Gastroesophageal sphincter (tissue), 4 donors: ENCODE data around the gene DIMT1. TPM values are rescaled to one million over a fixed set of nuclear protein-coding genes. Genes with fewer than 3 reads are reported as not detected.

Experiments used
- ATAC-seq: fragments of 150-250 bp; one replicate; pipeline ENCODE4 v1.9.1; 2016; ENCODE audit warnings: mild to moderate bottlenecking, moderate library complexity
- H3K27ac ChIP-seq, 4 donors: fragments of 200-600 bp; sonication (generic) in 3 of 4; 1 replicate in 3 of 4; 2 replicates in 1 of 4; pipeline ENCODE4 v1.5.1; 2016 to 2019
- H3K27me3 ChIP-seq: fragments of 200-600 bp; sonication (generic); one replicate; pipeline ENCODE4 v1.5.1; 2019
- H3K36me3 ChIP-seq, 2 donors: fragments of 200-600 bp; sonication (generic); one replicate each; pipeline ENCODE4 v1.5.1; 2019; ENCODE audit warnings: control low read depth in 1 of 2
- H3K4me1 ChIP-seq, 3 donors: fragments of 200-600 bp; sonication (generic); 1 replicate in 2 of 3; 2 replicates in 1 of 3; pipeline ENCODE4 v1.5.1; 2016 to 2019; ENCODE audit warnings: control low read depth in 2 of 3
- H3K4me3 ChIP-seq, 2 donors: fragments of 200-600 bp; sonication (generic); one replicate each; pipeline ENCODE4 v1.5.1; 2019; ENCODE audit warnings: mild to moderate bottlenecking in 1 of 2, moderate library complexity in 1 of 2
- H3K9me3 ChIP-seq, 3 donors: fragments of 200-600 bp; sonication (generic); one replicate each; pipeline ENCODE4 v1.5.1; 2017 to 2019; ENCODE audit warnings: control low read depth in 2 of 3
- EP300 ChIP-seq: sonication (generic); formaldehyde crosslinking; IDR thresholded peaks from one replicate; pipeline ENCODE4 v1.6.1; 2017; ENCODE audit warnings: antibody characterized with exemption, mild to moderate bottlenecking
- POLR2A ChIP-seq, 2 donors: fragments of 450-650 bp; IDR thresholded peaks; one replicate each; pipeline ENCODE4 v1.6.1; 2017; ENCODE audit warnings: antibody characterized with exemption in 2 of 2, mild to moderate bottlenecking in 2 of 2, moderate library complexity in 1 of 2
- POLR2AphosphoS5 ChIP-seq: sonication (generic); formaldehyde crosslinking; IDR thresholded peaks from one replicate; pipeline ENCODE4 v1.6.1; 2017; ENCODE audit warnings: antibody characterized with exemption
- WGBS, 2 donors: methylation state at CpG; one replicate each; pipeline ENCODE4 v1.1.5; 2018; ENCODE audit warnings: low coverage in 1 of 2; 5-methylcytosine and 5-hydroxymethylcytosine counted together
- total RNA-seq, 4 donors: library from RNA; depleted of rRNA; stranded (reverse); fragments of >200 nt; gene quantifications; one replicate each; pipeline ENCODE4 v1.1.0, GENCODE V29; 2016
- TF ChIP-seq, protein P1 (sequence below), 4 experiments: fragments of 200-600 bp in 2 of 4; fragments of 450-650 bp in 2 of 4; sonication (generic) in 1 of 4; IDR thresholded peaks; one replicate each; pipeline ENCODE4 v1.5.1; 2017 to 2019; ENCODE audit warnings: antibody characterized with exemption in 4 of 4, mild to moderate bottlenecking in 2 of 4, moderate library complexity in 2 of 4

The DIMT1 gene
- total RNA-seq, 4 donors from 2014 or later = 21.9 to 39.6 (median 27.5) TPM

DNA sequence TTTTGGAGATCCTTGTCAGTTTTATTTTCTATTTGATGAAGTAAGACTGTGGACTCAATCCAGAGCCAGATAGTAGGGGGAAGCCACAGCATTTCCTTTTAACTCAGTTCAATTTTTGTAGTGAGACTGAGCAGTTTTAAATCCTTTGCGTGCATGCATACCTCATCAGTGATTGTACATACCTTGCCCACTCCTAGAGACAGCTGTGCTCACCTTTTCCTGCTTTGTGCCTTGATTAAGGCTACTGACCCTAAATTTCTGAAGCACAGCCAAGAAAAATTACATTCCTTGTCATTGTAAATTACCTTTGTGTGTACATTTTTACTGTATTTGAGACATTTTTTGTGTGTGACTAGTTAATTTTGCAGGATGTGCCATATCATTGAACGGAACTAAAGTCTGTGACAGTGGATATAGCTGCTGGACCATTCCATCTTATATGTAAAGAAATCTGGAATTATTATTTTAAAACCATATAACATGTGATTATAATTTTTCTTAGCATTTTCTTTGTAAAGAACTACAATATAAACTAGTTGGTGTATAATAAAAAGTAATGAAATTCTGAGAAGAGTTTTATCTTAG lies 17.8 kb downstream of the DIMT1 start:
- H3K27me3 ChIP-seq = no peaks in the 10 kb centered on the region
- no peak for ATAC-seq
- 91 to 100% methylated on average over 2 of the region's 2 CpGs for WGBS, 2 donors
- peaks cover 7 to 98% of the 10 kb centered on the region in 2 donors for H3K36me3 ChIP-seq
- no peak overlapping the region for H3K4me3 ChIP-seq
- H3K4me1 ChIP-seq = peaks cover 0 to 5% (median 0%) of the 10 kb centered on the region in 3 donors
- H3K27ac ChIP-seq = no peak overlapping the region
- H3K9me3 ChIP-seq = no peaks in the 10 kb centered on the region
- TF ChIP-seq POLR2A (IDR thresholded peaks at IDR 0.05) = no peak
- no peak for TF ChIP-seq EP300
- TF ChIP-seq, protein P1, sequence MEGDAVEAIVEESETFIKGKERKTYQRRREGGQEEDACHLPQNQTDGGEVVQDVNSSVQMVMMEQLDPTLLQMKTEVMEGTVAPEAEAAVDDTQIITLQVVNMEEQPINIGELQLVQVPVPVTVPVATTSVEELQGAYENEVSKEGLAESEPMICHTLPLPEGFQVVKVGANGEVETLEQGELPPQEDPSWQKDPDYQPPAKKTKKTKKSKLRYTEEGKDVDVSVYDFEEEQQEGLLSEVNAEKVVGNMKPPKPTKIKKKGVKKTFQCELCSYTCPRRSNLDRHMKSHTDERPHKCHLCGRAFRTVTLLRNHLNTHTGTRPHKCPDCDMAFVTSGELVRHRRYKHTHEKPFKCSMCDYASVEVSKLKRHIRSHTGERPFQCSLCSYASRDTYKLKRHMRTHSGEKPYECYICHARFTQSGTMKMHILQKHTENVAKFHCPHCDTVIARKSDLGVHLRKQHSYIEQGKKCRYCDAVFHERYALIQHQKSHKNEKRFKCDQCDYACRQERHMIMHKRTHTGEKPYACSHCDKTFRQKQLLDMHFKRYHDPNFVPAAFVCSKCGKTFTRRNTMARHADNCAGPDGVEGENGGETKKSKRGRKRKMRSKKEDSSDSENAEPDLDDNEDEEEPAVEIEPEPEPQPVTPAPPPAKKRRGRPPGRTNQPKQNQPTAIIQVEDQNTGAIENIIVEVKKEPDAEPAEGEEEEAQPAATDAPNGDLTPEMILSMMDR (IDR thresholded peaks at IDR 0.05) = no peak
- TF ChIP-seq POLR2AphosphoS5 = no peak

DNA sequence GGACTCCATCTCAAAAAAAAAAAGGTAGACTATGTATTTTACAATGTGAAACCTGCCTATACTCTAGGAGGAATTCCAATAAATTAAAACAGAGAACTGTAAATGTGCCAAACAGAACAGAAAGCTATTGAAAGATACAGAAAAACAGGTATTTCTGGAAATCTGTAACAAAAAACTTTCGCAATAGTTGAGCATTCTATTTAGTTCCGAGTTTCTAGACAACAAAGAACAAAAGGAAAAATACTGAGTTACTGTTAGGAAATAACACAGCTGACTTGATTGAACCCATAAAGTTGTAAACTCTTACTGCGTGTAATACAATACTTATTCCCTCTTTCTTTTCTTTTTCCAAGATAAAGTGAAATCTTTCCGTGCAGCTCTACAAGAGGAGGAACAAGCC lies 18.6 kb downstream of the DIMT1 start:
- Histone ChIP-seq H3K36me3 (peaks cover 7 to 98% of the 10 kb centered on the region in 2 donors), H3K27ac (no peak overlapping the region), H3K4me1 (peaks cover 0 to 5% (median 0%) of the 10 kb centered on the region in 3 donors), H3K9me3 (no peaks in the 10 kb centered on the region), H3K27me3 (no peaks in the 10 kb centered on the region), H3K4me3 (no peak overlapping the region)
- WGBS, 2 donors = 94 to 95% methylated on average over 4 of the region's 4 CpGs
- no peak for TF ChIP-seq POLR2AphosphoS5
- TF ChIP-seq, protein P1 (IDR thresholded peaks at IDR 0.05) = no peak
- no peak for TF ChIP-seq EP300
- no peak for TF ChIP-seq POLR2A (IDR thresholded peaks at IDR 0.05)
- ATAC-seq = no peak

DNA sequence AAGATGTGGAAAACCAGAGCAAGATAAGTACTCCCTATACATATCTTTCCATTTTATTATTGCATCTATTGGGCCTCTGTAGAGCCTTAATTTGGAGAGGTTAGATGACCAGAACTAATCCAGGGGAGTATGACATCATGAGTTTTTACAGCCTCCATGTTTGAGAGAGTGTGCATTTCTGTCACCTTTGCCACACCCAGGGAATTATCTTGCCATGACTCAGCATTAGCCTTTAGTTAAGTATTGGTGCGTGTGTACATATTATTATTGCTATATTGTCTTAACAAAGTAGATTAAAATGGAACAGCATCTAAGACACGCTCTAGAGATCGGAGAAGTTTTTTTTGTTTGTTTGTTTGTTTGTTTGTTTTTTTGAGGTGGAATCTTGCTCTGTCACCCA lies 27.6 kb downstream of the DIMT1 start:
- TF ChIP-seq POLR2AphosphoS5 = no peak
- TF ChIP-seq EP300 = no peak
- TF ChIP-seq, protein P1 (IDR thresholded peaks at IDR 0.05) = no peak
- TF ChIP-seq POLR2A (IDR thresholded peaks at IDR 0.05) = no peak
- peaks cover 0 to 87% of the 10 kb centered on the region in 2 donors for H3K36me3 ChIP-seq
- no peaks in the 10 kb centered on the region for H3K9me3 ChIP-seq
- no peak overlapping the region for H3K4me3 ChIP-seq
- no peaks in the 10 kb centered on the region for H3K4me1 ChIP-seq
- no peaks in the 10 kb centered on the region for H3K27me3 ChIP-seq
- 90 to 95% methylated on average over 2 to 3 of the region's 3 CpGs for WGBS, 2 donors
- no peak for ATAC-seq
- no peak overlapping the region for H3K27ac ChIP-seq

DNA sequence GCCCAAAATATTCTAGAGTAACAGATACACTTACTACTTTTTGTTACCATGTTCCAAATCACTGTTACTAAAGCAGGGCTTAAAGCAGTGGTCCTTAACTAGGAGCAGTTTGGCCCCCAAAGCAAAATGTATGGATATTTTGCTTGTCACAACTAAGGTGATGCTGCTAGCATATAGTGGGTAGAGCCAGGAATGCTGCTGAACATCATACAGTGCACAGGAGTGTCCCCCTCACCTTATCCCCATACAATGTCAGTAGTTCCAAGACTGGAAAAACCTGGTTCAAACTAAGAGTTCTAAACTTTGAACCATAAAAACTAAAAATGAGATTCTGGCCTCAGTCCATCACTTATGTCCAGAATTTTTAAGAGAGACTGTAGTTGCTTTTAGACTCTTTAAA lies 28.1 kb downstream of the DIMT1 start:
- TF ChIP-seq EP300 (no peak), POLR2AphosphoS5 (no peak), POLR2A (IDR thresholded peaks at IDR 0.05) (no peak)
- TF ChIP-seq, protein P1 (IDR thresholded peaks at IDR 0.05) = no peak
- H3K36me3 ChIP-seq = peaks cover 0 to 83% of the 10 kb centered on the region in 2 donors
- H3K4me3 ChIP-seq = no peak overlapping the region
- no peaks in the 10 kb centered on the region for H3K9me3 ChIP-seq
- ATAC-seq = no peak
- H3K27me3 ChIP-seq = no peaks in the 10 kb centered on the region
- no peak overlapping the region for H3K27ac ChIP-seq
- no peaks in the 10 kb centered on the region for H3K4me1 ChIP-seq

DNA sequence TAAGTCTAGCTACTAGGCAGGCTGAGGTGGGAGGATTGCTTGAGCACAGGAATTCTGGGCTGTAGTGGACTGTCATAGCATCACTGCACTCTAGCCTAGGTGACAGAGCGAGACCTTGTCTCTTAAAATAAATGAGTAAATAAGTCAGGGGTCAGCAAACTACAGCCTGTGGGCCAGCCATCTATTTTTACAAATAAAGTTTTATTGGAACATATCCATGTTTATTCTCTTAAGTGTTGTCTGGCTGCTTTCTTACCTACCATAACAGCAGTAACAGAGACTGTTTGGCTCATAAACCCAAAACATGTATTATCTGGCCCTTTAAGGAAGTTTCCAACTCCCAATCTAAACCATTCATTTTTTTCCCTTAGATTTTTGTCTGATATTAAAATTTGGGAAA lies 29.6 kb downstream of the DIMT1 start:
- 91 to 100% methylated on average over 1 of the region's 1 CpG for WGBS, 2 donors
- no peak for ATAC-seq

More for the DNA sequence above, 29.6 kb downstream of the DIMT1 start:
- H3K36me3 ChIP-seq = peaks cover 0 to 73% of the 10 kb centered on the region in 2 donors
- H3K27me3 ChIP-seq = no peaks in the 10 kb centered on the region
- no peak for TF ChIP-seq POLR2AphosphoS5
- no peak for TF ChIP-seq POLR2A (IDR thresholded peaks at IDR 0.05)
- TF ChIP-seq, protein P1 (IDR thresholded peaks at IDR 0.05) = no peak
- no peak for TF ChIP-seq EP300
- no peaks in the 10 kb centered on the region for H3K4me1 ChIP-seq
- H3K4me3 ChIP-seq = no peak overlapping the region
- no peaks in the 10 kb centered on the region for H3K9me3 ChIP-seq
- H3K27ac ChIP-seq = no peak overlapping the region
